Neutrophil (primary cell): ENCODE results near the gene AMOTL1.

Experiments used
- H3K27ac ChIP-seq: fragments of 200-600 bp; sonication (generic); 2 replicates; pipeline ENCODE4 v1.5.1; 2016; ENCODE audit warnings: mild to moderate bottlenecking, moderate library complexity
- H3K27me3 ChIP-seq: fragments of 200-600 bp; sonication (generic); 2 replicates; pipeline ENCODE4 v1.6.0; 2016; ENCODE audit warnings: mild to moderate bottlenecking
- H3K36me3 ChIP-seq: fragments of 200-600 bp; sonication (generic); 2 replicates; pipeline ENCODE4 v1.5.1; 2017
- H3K4me1 ChIP-seq, 2 experiments: fragments of 200-600 bp in 1 of 2; sonication (generic) in 1 of 2; 1 replicate in 1 of 2; 2 replicates in 1 of 2; pipeline versions ENCODE4 v1.5.1 to v1.6.1; 2013 to 2016; ENCODE audit warnings: low read depth in 1 of 2, low read length in 1 of 2, mild to moderate bottlenecking in 1 of 2, moderate library complexity in 1 of 2; ENCODE audit not compliant: control insufficient read depth in 1 of 2, insufficient read depth in 1 of 2
- H3K4me3 ChIP-seq, 2 experiments: fragments of 200-600 bp in 1 of 2; sonication (generic) in 1 of 2; 1 replicate in 1 of 2; 2 replicates in 1 of 2; pipeline ENCODE4 v1.5.1; 2013 to 2016; ENCODE audit warnings: low read depth in 1 of 2, low read length in 1 of 2, mild to moderate bottlenecking in 1 of 2, moderate library complexity in 1 of 2
- H3K9me3 ChIP-seq: fragments of 200-600 bp; sonication (generic); 2 replicates; pipeline ENCODE4 v1.5.1; 2016
- CTCF ChIP-seq: fragments of 200-600 bp; sonication (generic); IDR thresholded peaks from 2 replicates; pipeline ENCODE4 v1.5.1; 2016; ENCODE audit warnings: antibody characterized with exemption

AMOTL1 gene

GRCh38 chr11:94838027-94838731, 70.0 kb downstream of the AMOTL1 start:
- Histone ChIP-seq H3K4me1 (no peaks in the 10 kb centered on the region), H3K27me3 (no peaks in the 10 kb centered on the region), H3K36me3 (no peaks in the 10 kb centered on the region), H3K4me3 (no peak overlapping the region), H3K9me3 (no peaks in the 10 kb centered on the region), H3K27ac (no peak overlapping the region)
- TF ChIP-seq CTCF, result no peak

GRCh38 chr11:94840209-94840608, 72.1 kb downstream of the AMOTL1 start:
- no peaks in the 10 kb centered on the region for H3K36me3 ChIP-seq
- no peak overlapping the region for H3K4me3 ChIP-seq
- no peak for TF ChIP-seq CTCF

GRCh38 chr11:94844031-94844430, 75.9 kb downstream of the AMOTL1 start:
- Histone ChIP-seq H3K36me3 (no peaks in the 10 kb centered on the region), H3K27ac (no peak overlapping the region)
- TF ChIP-seq CTCF, result no peak

More at GRCh38 chr11:94840209-94840608, 72.1 kb downstream of the AMOTL1 start:
- Histone ChIP-seq H3K4me1 (no peaks in the 10 kb centered on the region), H3K27ac (no peak overlapping the region), H3K27me3 (no peaks in the 10 kb centered on the region), H3K9me3 (no peaks in the 10 kb centered on the region)

GRCh38 chr11:94845622-94846021, 77.5 kb downstream of the AMOTL1 start:
- H3K4me1 ChIP-seq, result no peaks in the 10 kb centered on the region
- H3K9me3 ChIP-seq, result no peaks in the 10 kb centered on the region
- H3K36me3 ChIP-seq, result no peaks in the 10 kb centered on the region
- no peak overlapping the region for H3K4me3 ChIP-seq
- no peak overlapping the region for H3K27ac ChIP-seq
- H3K27me3 ChIP-seq, result no peaks in the 10 kb centered on the region
- TF ChIP-seq CTCF, result no peak

More at GRCh38 chr11:94844031-94844430, 75.9 kb downstream of the AMOTL1 start:
- Histone ChIP-seq H3K27me3 (no peaks in the 10 kb centered on the region), H3K4me3 (no peak overlapping the region), H3K4me1 (no peaks in the 10 kb centered on the region), H3K9me3 (no peaks in the 10 kb centered on the region)

- no peak for TF ChIP-seq CTCF
- no peak overlapping the region for H3K4me3 ChIP-seq
- no peaks in the 10 kb centered on the region for H3K27me3 ChIP-seq
- H3K36me3 ChIP-seq, result no peaks in the 10 kb centered on the region
- H3K9me3 ChIP-seq, result no peaks in the 10 kb centered on the region
- H3K4me1 ChIP-seq, result no peaks in the 10 kb centered on the region
- no peak overlapping the region for H3K27ac ChIP-seq
Measured at GRCh38 chr11:94849839-94850238, 81.7 kb downstream of the AMOTL1 start.
